ENCODE results near the gene NEK8.
"Not testable (repeated sequence)": the region's sequence is repeated elsewhere in the genome, so short reads cannot be mapped to it uniquely, and the experiment has no call there.

The NEK8 gene

GRCh38 chr17:28722417-28723158, 6.0 kb upstream of the NEK8 start:
- Histone ChIP-seq H3K27me3 (ENCODE audit: control insufficient read depth, insufficient read depth, low read length) (no peaks in the 10 kb centered on the region), H3K9ac (ENCODE audit: low read depth, low read length) (peak overlapping the region; percentile 47), H3K36me3 (ENCODE audit: control insufficient read depth, insufficient read depth, low read length) (peaks cover 45% of the 10 kb centered on the region), H3K4me1 (ENCODE audit: control insufficient read depth, insufficient read depth, low read length) (peaks cover 12% of the 10 kb centered on the region), H3K4me3 (ENCODE audit: low read depth, low read length) (peak overlapping the region; percentile 18), H3K9me3 (ENCODE audit: control insufficient read depth, insufficient read depth, low read length) (no peaks in the 10 kb centered on the region)

- H3K4me3 ChIP-seq (ENCODE audit: low read depth, low read length): peak overlapping the region; percentile 3
- H3K9ac ChIP-seq (ENCODE audit: low read depth, low read length): no peak overlapping the region
- H3K9me3 ChIP-seq (ENCODE audit: control insufficient read depth, insufficient read depth, low read length): no peaks in the 10 kb centered on the region
- H3K4me1 ChIP-seq (ENCODE audit: control insufficient read depth, insufficient read depth, low read length): peaks cover 12% of the 10 kb centered on the region
- peaks cover 45% of the 10 kb centered on the region for H3K36me3 ChIP-seq (ENCODE audit: control insufficient read depth, insufficient read depth, low read length)
- H3K27me3 ChIP-seq (ENCODE audit: control insufficient read depth, insufficient read depth, low read length): no peaks in the 10 kb centered on the region
These were observed 5.3 kb upstream of the NEK8 start for GRCh38 chr17:28723159-28723835.

- not testable (repeated sequence) for H3K27me3 ChIP-seq (ENCODE audit: control insufficient read depth, insufficient read depth, low read length); H3K4me1 ChIP-seq (ENCODE audit: control insufficient read depth, insufficient read depth, low read length); H3K9me3 ChIP-seq (ENCODE audit: control insufficient read depth, insufficient read depth, low read length); H3K9ac ChIP-seq (ENCODE audit: low read depth, low read length)
- Histone ChIP-seq H3K4me3 (ENCODE audit: low read depth, low read length) (peak overlapping the region; percentile 58), H3K36me3 (ENCODE audit: control insufficient read depth, insufficient read depth, low read length) (peaks cover 45% of the 10 kb centered on the region)
These were observed 4.6 kb upstream of the NEK8 start for GRCh38 chr17:28723836-28724499.

- H3K36me3 ChIP-seq (ENCODE audit: control insufficient read depth, insufficient read depth, low read length): peaks cover 45% of the 10 kb centered on the region
- H3K27me3 ChIP-seq (ENCODE audit: control insufficient read depth, insufficient read depth, low read length): no peaks in the 10 kb centered on the region
- H3K9ac ChIP-seq (ENCODE audit: low read depth, low read length): peak overlapping the region; percentile 91
- H3K9me3 ChIP-seq (ENCODE audit: control insufficient read depth, insufficient read depth, low read length): no peaks in the 10 kb centered on the region
- peak overlapping the region; percentile 58 for H3K4me3 ChIP-seq (ENCODE audit: low read depth, low read length)
- peaks cover 9% of the 10 kb centered on the region for H3K4me1 ChIP-seq (ENCODE audit: control insufficient read depth, insufficient read depth, low read length)
These were observed 4.0 kb upstream of the NEK8 start for GRCh38 chr17:28724500-28725165.

- Histone ChIP-seq H3K9ac (ENCODE audit: low read depth, low read length) (peak overlapping the region; percentile 91), H3K9me3 (ENCODE audit: control insufficient read depth, insufficient read depth, low read length) (no peaks in the 10 kb centered on the region), H3K4me1 (ENCODE audit: control insufficient read depth, insufficient read depth, low read length) (peaks cover 9% of the 10 kb centered on the region), H3K27me3 (ENCODE audit: control insufficient read depth, insufficient read depth, low read length) (no peaks in the 10 kb centered on the region), H3K36me3 (ENCODE audit: control insufficient read depth, insufficient read depth, low read length) (peaks cover 42% of the 10 kb centered on the region), H3K4me3 (ENCODE audit: low read depth, low read length) (peak overlapping the region; percentile 58)
These were observed 3.4 kb upstream of the NEK8 start for GRCh38 chr17:28725166-28725659.

- Histone ChIP-seq H3K4me3 (ENCODE audit: low read depth, low read length) (peak overlapping the region; percentile 58), H3K4me1 (ENCODE audit: control insufficient read depth, insufficient read depth, low read length) (peaks cover 9% of the 10 kb centered on the region), H3K9ac (ENCODE audit: low read depth, low read length) (peak overlapping the region; percentile 91)
These were observed 2.8 kb upstream of the NEK8 start for GRCh38 chr17:28725660-28726225.

GRCh38 chr17:28726226-28726626, 2.4 kb upstream of the NEK8 start, which contains the start of gene TLCD1:
Gene TLCD1 (minus strand): TSS chr17:28726233. CDS start chr17:28726097, 136 bp downstream.
- H3K4me1 ChIP-seq (ENCODE audit: control insufficient read depth, insufficient read depth, low read length): peaks cover 9% of the 10 kb centered on the region
- peak within 1 kb of the TSS; percentile 99 for H3K4me3 ChIP-seq (ENCODE audit: low read depth, low read length)
- H3K9ac ChIP-seq (ENCODE audit: low read depth, low read length): peak within 1 kb of the TSS; percentile 91

More at GRCh38 chr17:28725660-28726225, 2.8 kb upstream of the NEK8 start:
- H3K9me3 ChIP-seq (ENCODE audit: control insufficient read depth, insufficient read depth, low read length): no peaks in the 10 kb centered on the region
- H3K36me3 ChIP-seq (ENCODE audit: control insufficient read depth, insufficient read depth, low read length): peaks cover 36% of the 10 kb centered on the region
- H3K27me3 ChIP-seq (ENCODE audit: control insufficient read depth, insufficient read depth, low read length): no peaks in the 10 kb centered on the region

GRCh38 chr17:28726627-28727491, 1.7 kb upstream of the NEK8 start:
- H3K36me3 ChIP-seq (ENCODE audit: control insufficient read depth, insufficient read depth, low read length): peaks cover 32% of the 10 kb centered on the region
- H3K27me3 ChIP-seq (ENCODE audit: control insufficient read depth, insufficient read depth, low read length): no peaks in the 10 kb centered on the region
- H3K4me3 ChIP-seq (ENCODE audit: low read depth, low read length): peak overlapping the region; percentile 99
- peaks cover 9% of the 10 kb centered on the region for H3K4me1 ChIP-seq (ENCODE audit: control insufficient read depth, insufficient read depth, low read length)
- no peaks in the 10 kb centered on the region for H3K9me3 ChIP-seq (ENCODE audit: control insufficient read depth, insufficient read depth, low read length)
- H3K9ac ChIP-seq (ENCODE audit: low read depth, low read length): peak overlapping the region; percentile 90

More at GRCh38 chr17:28726226-28726626, 2.4 kb upstream of the NEK8 start, which contains the start of gene TLCD1:
- no peaks in the 10 kb centered on the region for H3K27me3 ChIP-seq (ENCODE audit: control insufficient read depth, insufficient read depth, low read length)
- no peaks in the 10 kb centered on the region for H3K9me3 ChIP-seq (ENCODE audit: control insufficient read depth, insufficient read depth, low read length)
- H3K36me3 ChIP-seq (ENCODE audit: control insufficient read depth, insufficient read depth, low read length): peaks cover 35% of the 10 kb centered on the region

GRCh38 chr17:28729950-28730330, 1.4 kb downstream of the NEK8 start:
- Histone ChIP-seq H3K9me3 (ENCODE audit: control insufficient read depth, insufficient read depth, low read length) (no peaks in the 10 kb centered on the region), H3K27me3 (ENCODE audit: control insufficient read depth, insufficient read depth, low read length) (no peaks in the 10 kb centered on the region), H3K4me3 (ENCODE audit: low read depth, low read length) (no peak overlapping the region), H3K36me3 (ENCODE audit: control insufficient read depth, insufficient read depth, low read length) (peaks cover 4% of the 10 kb centered on the region), H3K4me1 (ENCODE audit: control insufficient read depth, insufficient read depth, low read length) (no peaks in the 10 kb centered on the region), H3K9ac (ENCODE audit: low read depth, low read length) (no peak overlapping the region)

GRCh38 chr17:28733346-28733745, 4.8 kb downstream of the NEK8 start:
- Histone ChIP-seq H3K36me3 (ENCODE audit: control insufficient read depth, insufficient read depth, low read length) (peaks cover 4% of the 10 kb centered on the region), H3K9me3 (ENCODE audit: control insufficient read depth, insufficient read depth, low read length) (no peaks in the 10 kb centered on the region), H3K4me3 (ENCODE audit: low read depth, low read length) (no peak overlapping the region), H3K4me1 (ENCODE audit: control insufficient read depth, insufficient read depth, low read length) (no peaks in the 10 kb centered on the region), H3K9ac (ENCODE audit: low read depth, low read length) (no peak overlapping the region), H3K27me3 (ENCODE audit: control insufficient read depth, insufficient read depth, low read length) (no peaks in the 10 kb centered on the region)

Measured in iPS-15b (cell line).